ENCODE results near the gene MPHOSPH8. TPM values are rescaled to one million over a fixed set of nuclear protein-coding genes. Genes with fewer than 3 reads are reported as not detected.

MPHOSPH8 gene
- total RNA-seq, 4 donors from 2014 or later: 21.4 to 42.2 (median 26.9) TPM

GRCh38 chr13:19605161-19605955 lies 28.1 kb upstream of the MPHOSPH8 start:
- no peak for TF ChIP-seq CTCF (IDR thresholded peaks at IDR 0.05)
- no peak for ATAC-seq (ENCODE audit: low FRiP score)

GRCh38 chr13:19606152-19606551 lies 27.3 kb upstream of the MPHOSPH8 start:
- DNase-seq (ENCODE audit: low spot score) (no peak), ATAC-seq (ENCODE audit: low FRiP score) (no peak)
- no peak for TF ChIP-seq CTCF (IDR thresholded peaks at IDR 0.05)

More at GRCh38 chr13:19605161-19605955, 28.1 kb upstream of the MPHOSPH8 start:
- DNase-seq (ENCODE audit: low spot score): no peak

- TF ChIP-seq CTCF (IDR thresholded peaks at IDR 0.05): no peak
- ATAC-seq (ENCODE audit: low FRiP score) (no peak), DNase-seq (ENCODE audit: low spot score) (no peak)
Observed at GRCh38 chr13:19606737-19607136, 26.7 kb upstream of the MPHOSPH8 start.

- DNase-seq (ENCODE audit: low spot score): no peak
- ATAC-seq (ENCODE audit: low FRiP score): no peak
- TF ChIP-seq CTCF (IDR thresholded peaks at IDR 0.05): no peak
Observed at GRCh38 chr13:19607523-19608078, 25.9 kb upstream of the MPHOSPH8 start.

- ATAC-seq (ENCODE audit: low FRiP score) (no peak), DNase-seq (ENCODE audit: low spot score) (no peak)
- no peak for TF ChIP-seq CTCF (IDR thresholded peaks at IDR 0.05)
Observed at GRCh38 chr13:19618977-19619376, 14.5 kb upstream of the MPHOSPH8 start.

GRCh38 chr13:19622193-19622592 lies 11.3 kb upstream of the MPHOSPH8 start:
- DNase-seq (ENCODE audit: low spot score) (no peak), ATAC-seq (ENCODE audit: low FRiP score) (no peak)
- no peak for TF ChIP-seq CTCF (IDR thresholded peaks at IDR 0.05)

- no peak for TF ChIP-seq CTCF (IDR thresholded peaks at IDR 0.05)
- no peak for DNase-seq (ENCODE audit: low spot score)
- ATAC-seq (ENCODE audit: low FRiP score): no peak
Observed at GRCh38 chr13:19624265-19624664, 9.2 kb upstream of the MPHOSPH8 start.

Data from omental fat pad (tissue), 4 donors.